HG03439 (cell line): ENCODE measurements around the gene CNBP.
"Not testable (repeated sequence)": the region's sequence is repeated elsewhere in the genome, so short reads cannot be mapped to it uniquely, and the experiment has no call there.

ENCODE experiments used
- ATAC-seq: cut with Tn5 transposase; IDR thresholded peaks from one replicate; pipeline ENCODE4 v1.9.1; 2021; ENCODE audit warnings: mild to moderate bottlenecking, moderate library complexity; ENCODE audit not compliant: unreplicated experiment

The CNBP gene

GRCh38 chr3:129185783-129186182, 2.1 kb upstream of the CNBP start:
- ATAC-seq: no peak

GRCh38 chr3:129184784-129185542, 1.3 kb upstream of the CNBP start:
- ATAC-seq: not testable (repeated sequence)

GRCh38 chr3:129184396-129184657, 631 bp upstream of the CNBP start:
- ATAC-seq: peak; percentile 8

GRCh38 chr3:129182390-129183185, 1.1 kb downstream of the CNBP start:
- ATAC-seq: no peak

- no peak for ATAC-seq
These were observed 1.9 kb downstream of the CNBP start for GRCh38 chr3:129181819-129182218.

GRCh38 chr3:129180461-129180860, 3.2 kb downstream of the CNBP start:
- no peak for ATAC-seq

- ATAC-seq: no peak
These were observed 7.6 kb downstream of the CNBP start for GRCh38 chr3:129176051-129176450.

GRCh38 chr3:129173725-129174124, 10.0 kb downstream of the CNBP start:
- ATAC-seq: no peak

GRCh38 chr3:129173206-129173605, 10.5 kb downstream of the CNBP start:
- ATAC-seq: no peak

GRCh38 chr3:129166579-129167332, 16.9 kb downstream of the CNBP start:
- no peak for ATAC-seq

- not testable (repeated sequence) for ATAC-seq
These were observed 18.1 kb downstream of the CNBP start for GRCh38 chr3:129165594-129165993.

GRCh38 chr3:129164500-129164899, 19.2 kb downstream of the CNBP start:
- no peak for ATAC-seq

GRCh38 chr3:129162729-129163579, 20.7 kb downstream of the CNBP start:
- ATAC-seq: no peak

GRCh38 chr3:129161860-129162271, 21.8 kb downstream of the CNBP start:
- ATAC-seq: peak; percentile 2

- peak; percentile 81 for ATAC-seq
These were observed 22.5 kb downstream of the CNBP start, which contains the start of gene ISY1 for GRCh38 chr3:129160891-129161859. Gene ISY1 (minus strand): TSS chr3:129161063. CDS start chr3:129160975, 88 bp downstream.

GRCh38 chr3:129144786-129145185, 38.9 kb downstream of the CNBP start:
- ATAC-seq: no peak

- ATAC-seq: not testable (repeated sequence)
These were observed 42.7 kb downstream of the CNBP start for GRCh38 chr3:129141011-129141410.

GRCh38 chr3:129139911-129140310, 43.8 kb downstream of the CNBP start:
- ATAC-seq: no peak

GRCh38 chr3:129136275-129136674, 47.4 kb downstream of the CNBP start:
- ATAC-seq: not testable (repeated sequence)
